HEK293 (cell line): ENCODE results near the gene MADD.
A peak's percentile ranks its signal among the peaks of the same experiment; 100 is the strongest.

Experiments
- AEBP2 ChIP-seq: fragments of 450-650 bp; formaldehyde crosslinking; IDR thresholded peaks from 2 replicates; pipeline ENCODE4 v1.5.1; 2016; ENCODE audit warnings: missing biosample characterization, missing genetic modification characterization, borderline replicate concordance
- EGR2 ChIP-seq: fragments of 450-650 bp; formaldehyde crosslinking; IDR thresholded peaks from 2 replicates; pipeline ENCODE4 v1.5.1; 2016; ENCODE audit warnings: low read depth, missing biosample characterization, missing genetic modification characterization
- GLIS1 ChIP-seq: fragments of 450-650 bp; formaldehyde crosslinking; IDR thresholded peaks from 2 replicates; pipeline ENCODE4 v1.5.1; 2016; ENCODE audit warnings: missing biosample characterization, missing genetic modification characterization
- OSR2 ChIP-seq: fragments of 450-650 bp; formaldehyde crosslinking; IDR thresholded peaks from 2 replicates; pipeline ENCODE4 v1.5.1; 2016; ENCODE audit warnings: missing biosample characterization, missing genetic modification characterization
- ZBTB17 ChIP-seq: fragments of 450-650 bp; formaldehyde crosslinking; IDR thresholded peaks from 2 replicates; pipeline ENCODE4 v1.5.1; 2016; ENCODE audit warnings: missing biosample characterization, missing genetic modification characterization
- ZFP37 ChIP-seq: fragments of 450-650 bp; formaldehyde crosslinking; IDR thresholded peaks from 2 replicates; pipeline ENCODE4 v1.5.1; 2016; ENCODE audit warnings: missing biosample characterization, missing genetic modification characterization
- ZNF133 ChIP-seq: fragments of 450-650 bp; formaldehyde crosslinking; IDR thresholded peaks from 2 replicates; pipeline ENCODE4 v1.5.1; 2016; ENCODE audit warnings: missing biosample characterization, missing genetic modification characterization
- ZNF302 ChIP-seq: fragments of 450-650 bp; formaldehyde crosslinking; IDR thresholded peaks from 2 replicates; pipeline ENCODE4 v1.5.1; 2016; ENCODE audit warnings: missing biosample characterization, missing genetic modification characterization, low read depth
- ZNF449 ChIP-seq: fragments of 450-650 bp; formaldehyde crosslinking; IDR thresholded peaks from 2 replicates; pipeline ENCODE4 v1.5.1; 2017; ENCODE audit warnings: missing biosample characterization, mild to moderate bottlenecking, missing genetic modification characterization, moderate library complexity
- ZNF521 ChIP-seq: fragments of 450-650 bp; formaldehyde crosslinking; IDR thresholded peaks from 2 replicates; pipeline ENCODE4 v1.5.1; 2017; ENCODE audit warnings: missing biosample characterization, mild to moderate bottlenecking, missing genetic modification characterization
- ZNF664 ChIP-seq: fragments of 450-650 bp; formaldehyde crosslinking; IDR thresholded peaks from 2 replicates; pipeline ENCODE4 v1.5.1; 2016; ENCODE audit warnings: missing biosample characterization, missing genetic modification characterization
- ZNF701 ChIP-seq: fragments of 450-650 bp; formaldehyde crosslinking; IDR thresholded peaks from 2 replicates; pipeline ENCODE4 v1.5.1; 2016; ENCODE audit warnings: missing biosample characterization, missing genetic modification characterization
- ZXDB ChIP-seq: fragments of 450-650 bp; formaldehyde crosslinking; IDR thresholded peaks from 2 replicates; pipeline ENCODE4 v1.5.1; 2016; ENCODE audit warnings: missing biosample characterization, missing genetic modification characterization
- TF ChIP-seq, protein P1 (sequence below): fragments of 450-650 bp; formaldehyde crosslinking; IDR thresholded peaks from 2 replicates; pipeline ENCODE4 v1.5.1; 2016; ENCODE audit warnings: missing biosample characterization, missing genetic modification characterization
- TF ChIP-seq, protein P2 (sequence below): fragments of 450-650 bp; formaldehyde crosslinking; conservative IDR thresholded peaks from 2 replicates; pipeline ENCODE4 v1.5.1; 2016; ENCODE audit warnings: low read depth, missing biosample characterization, missing genetic modification characterization
- TF ChIP-seq, protein P3 (sequence below): fragments of 450-650 bp; formaldehyde crosslinking; IDR thresholded peaks from 2 replicates; pipeline ENCODE4 v1.5.0; 2017; ENCODE audit warnings: missing biosample characterization, missing genetic modification characterization, borderline replicate concordance
- TF ChIP-seq, protein P4 (sequence below): fragments of 450-650 bp; formaldehyde crosslinking; IDR thresholded peaks from 2 replicates; pipeline ENCODE4 v1.5.1; 2016; ENCODE audit warnings: missing biosample characterization, missing genetic modification characterization
- TF ChIP-seq, protein P5 (sequence below): fragments of 450-650 bp; formaldehyde crosslinking; IDR thresholded peaks from 2 replicates; pipeline ENCODE4 v1.5.1; 2016; ENCODE audit warnings: missing biosample characterization, missing genetic modification characterization

The MADD gene

DNA sequence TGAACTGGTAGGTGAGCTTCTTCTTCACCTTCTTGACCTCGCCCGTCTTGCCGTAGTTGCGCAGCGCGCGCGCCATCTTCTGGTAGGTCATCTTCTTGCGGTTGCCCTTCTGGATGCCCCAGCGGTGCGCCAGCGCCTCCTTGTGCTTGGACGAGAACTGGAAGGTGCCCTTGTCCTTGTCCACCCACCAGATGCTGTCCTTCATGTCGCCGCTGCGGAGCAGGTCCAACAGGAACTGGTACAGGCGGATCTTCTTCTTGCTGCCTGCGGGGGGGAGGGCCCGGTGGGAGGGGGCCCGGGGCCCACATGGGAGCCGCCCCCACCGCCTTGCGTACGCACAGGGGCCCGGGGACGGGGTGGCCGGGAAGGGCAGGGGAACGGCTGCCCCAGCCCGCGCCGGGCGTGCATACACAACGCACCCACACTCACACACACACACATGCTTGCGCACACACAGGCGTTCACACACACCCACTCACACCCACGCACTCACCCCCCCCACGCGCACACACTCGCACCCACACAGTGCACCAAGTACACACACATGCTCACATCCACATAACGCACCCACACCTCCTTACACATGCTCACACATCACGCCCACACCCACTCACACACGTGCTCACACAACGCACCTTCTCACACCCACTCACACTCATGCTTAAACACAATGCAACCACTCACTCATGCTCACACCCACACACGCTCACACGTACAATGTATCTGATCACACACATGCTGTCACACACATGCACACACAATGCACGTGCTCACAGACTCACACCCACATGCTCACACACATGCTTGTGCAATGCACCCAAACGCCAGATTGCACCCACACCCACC lies 85.6 kb downstream of the MADD start (continued):
- TF ChIP-seq OSR2: no peak
- TF ChIP-seq ZNF449 (tag by site-specific recombination): no peak
- TF ChIP-seq ZXDB (tag by site-specific recombination): peak; percentile 19
- TF ChIP-seq, protein P1, sequence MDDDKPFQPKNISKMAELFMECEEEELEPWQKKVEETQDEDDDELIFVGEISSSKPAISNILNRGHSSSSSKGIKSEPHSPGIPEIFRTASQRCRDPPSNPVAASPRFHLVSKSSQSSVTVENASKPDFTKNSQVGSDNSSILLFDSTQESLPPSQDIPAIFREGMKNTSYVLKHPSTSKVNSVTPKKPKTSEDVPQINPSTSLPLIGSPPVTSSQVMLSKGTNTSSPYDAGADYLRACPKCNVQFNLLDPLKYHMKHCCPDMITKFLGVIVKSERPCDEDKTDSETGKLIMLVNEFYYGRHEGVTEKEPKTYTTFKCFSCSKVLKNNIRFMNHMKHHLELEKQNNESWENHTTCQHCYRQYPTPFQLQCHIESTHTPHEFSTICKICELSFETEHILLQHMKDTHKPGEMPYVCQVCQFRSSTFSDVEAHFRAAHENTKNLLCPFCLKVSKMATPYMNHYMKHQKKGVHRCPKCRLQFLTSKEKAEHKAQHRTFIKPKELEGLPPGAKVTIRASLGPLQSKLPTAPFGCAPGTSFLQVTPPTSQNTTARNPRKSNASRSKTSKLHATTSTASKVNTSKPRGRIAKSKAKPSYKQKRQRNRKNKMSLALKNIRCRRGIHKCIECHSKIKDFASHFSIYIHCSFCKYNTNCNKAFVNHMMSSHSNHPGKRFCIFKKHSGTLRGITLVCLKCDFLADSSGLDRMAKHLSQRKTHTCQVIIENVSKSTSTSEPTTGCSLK (tag by site-specific recombination): no peak
- TF ChIP-seq ZBTB17 (tag by site-specific recombination): 0 out of 2 replicates have a peak, but pooled peaks have one; percentile 21
- no peak for TF ChIP-seq ZNF664 (tag by site-specific recombination)
- TF ChIP-seq ZNF701 (tag by site-specific recombination): no peak
- TF ChIP-seq, protein P2, sequence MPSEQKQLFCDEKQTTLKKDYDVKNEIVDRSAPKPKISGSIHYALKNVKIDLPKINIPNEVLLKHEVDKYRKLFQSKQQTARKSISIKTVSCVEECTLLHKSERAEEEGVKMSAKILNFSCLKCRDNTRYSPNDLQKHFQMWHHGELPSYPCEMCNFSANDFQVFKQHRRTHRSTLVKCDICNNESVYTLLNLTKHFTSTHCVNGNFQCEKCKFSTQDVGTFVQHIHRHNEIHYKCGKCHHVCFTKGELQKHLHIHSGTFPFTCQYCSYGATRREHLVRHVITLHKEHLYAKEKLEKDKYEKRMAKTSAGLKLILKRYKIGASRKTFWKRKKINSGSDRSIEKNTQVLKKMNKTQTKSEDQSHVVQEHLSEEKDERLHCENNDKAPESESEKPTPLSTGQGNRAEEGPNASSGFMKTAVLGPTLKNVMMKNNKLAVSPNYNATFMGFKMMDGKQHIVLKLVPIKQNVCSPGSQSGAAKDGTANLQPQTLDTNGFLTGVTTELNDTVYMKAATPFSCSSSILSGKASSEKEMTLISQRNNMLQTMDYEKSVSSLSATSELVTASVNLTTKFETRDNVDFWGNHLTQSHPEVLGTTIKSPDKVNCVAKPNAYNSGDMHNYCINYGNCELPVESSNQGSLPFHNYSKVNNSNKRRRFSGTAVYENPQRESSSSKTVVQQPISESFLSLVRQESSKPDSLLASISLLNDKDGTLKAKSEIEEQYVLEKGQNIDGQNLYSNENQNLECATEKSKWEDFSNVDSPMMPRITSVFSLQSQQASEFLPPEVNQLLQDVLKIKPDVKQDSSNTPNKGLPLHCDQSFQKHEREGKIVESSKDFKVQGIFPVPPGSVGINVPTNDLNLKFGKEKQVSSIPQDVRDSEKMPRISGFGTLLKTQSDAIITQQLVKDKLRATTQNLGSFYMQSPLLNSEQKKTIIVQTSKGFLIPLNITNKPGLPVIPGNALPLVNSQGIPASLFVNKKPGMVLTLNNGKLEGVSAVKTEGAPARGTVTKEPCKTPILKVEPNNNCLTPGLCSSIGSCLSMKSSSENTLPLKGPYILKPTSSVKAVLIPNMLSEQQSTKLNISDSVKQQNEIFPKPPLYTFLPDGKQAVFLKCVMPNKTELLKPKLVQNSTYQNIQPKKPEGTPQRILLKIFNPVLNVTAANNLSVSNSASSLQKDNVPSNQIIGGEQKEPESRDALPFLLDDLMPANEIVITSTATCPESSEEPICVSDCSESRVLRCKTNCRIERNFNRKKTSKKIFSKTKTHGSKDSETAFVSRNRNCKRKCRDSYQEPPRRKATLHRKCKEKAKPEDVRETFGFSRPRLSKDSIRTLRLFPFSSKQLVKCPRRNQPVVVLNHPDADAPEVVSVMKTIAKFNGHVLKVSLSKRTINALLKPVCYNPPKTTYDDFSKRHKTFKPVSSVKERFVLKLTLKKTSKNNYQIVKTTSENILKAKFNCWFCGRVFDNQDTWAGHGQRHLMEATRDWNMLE (tag by site-specific recombination): no peak
- TF ChIP-seq ZFP37 (tag by site-specific recombination): peak; percentile 83; the same call in 1 of the 2 replicates
- no peak for TF ChIP-seq AEBP2 (tag by site-specific recombination)
- TF ChIP-seq, protein P3, sequence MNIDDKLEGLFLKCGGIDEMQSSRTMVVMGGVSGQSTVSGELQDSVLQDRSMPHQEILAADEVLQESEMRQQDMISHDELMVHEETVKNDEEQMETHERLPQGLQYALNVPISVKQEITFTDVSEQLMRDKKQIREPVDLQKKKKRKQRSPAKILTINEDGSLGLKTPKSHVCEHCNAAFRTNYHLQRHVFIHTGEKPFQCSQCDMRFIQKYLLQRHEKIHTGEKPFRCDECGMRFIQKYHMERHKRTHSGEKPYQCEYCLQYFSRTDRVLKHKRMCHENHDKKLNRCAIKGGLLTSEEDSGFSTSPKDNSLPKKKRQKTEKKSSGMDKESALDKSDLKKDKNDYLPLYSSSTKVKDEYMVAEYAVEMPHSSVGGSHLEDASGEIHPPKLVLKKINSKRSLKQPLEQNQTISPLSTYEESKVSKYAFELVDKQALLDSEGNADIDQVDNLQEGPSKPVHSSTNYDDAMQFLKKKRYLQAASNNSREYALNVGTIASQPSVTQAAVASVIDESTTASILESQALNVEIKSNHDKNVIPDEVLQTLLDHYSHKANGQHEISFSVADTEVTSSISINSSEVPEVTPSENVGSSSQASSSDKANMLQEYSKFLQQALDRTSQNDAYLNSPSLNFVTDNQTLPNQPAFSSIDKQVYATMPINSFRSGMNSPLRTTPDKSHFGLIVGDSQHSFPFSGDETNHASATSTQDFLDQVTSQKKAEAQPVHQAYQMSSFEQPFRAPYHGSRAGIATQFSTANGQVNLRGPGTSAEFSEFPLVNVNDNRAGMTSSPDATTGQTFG (tag by site-specific recombination): no peak
- TF ChIP-seq, protein P4, sequence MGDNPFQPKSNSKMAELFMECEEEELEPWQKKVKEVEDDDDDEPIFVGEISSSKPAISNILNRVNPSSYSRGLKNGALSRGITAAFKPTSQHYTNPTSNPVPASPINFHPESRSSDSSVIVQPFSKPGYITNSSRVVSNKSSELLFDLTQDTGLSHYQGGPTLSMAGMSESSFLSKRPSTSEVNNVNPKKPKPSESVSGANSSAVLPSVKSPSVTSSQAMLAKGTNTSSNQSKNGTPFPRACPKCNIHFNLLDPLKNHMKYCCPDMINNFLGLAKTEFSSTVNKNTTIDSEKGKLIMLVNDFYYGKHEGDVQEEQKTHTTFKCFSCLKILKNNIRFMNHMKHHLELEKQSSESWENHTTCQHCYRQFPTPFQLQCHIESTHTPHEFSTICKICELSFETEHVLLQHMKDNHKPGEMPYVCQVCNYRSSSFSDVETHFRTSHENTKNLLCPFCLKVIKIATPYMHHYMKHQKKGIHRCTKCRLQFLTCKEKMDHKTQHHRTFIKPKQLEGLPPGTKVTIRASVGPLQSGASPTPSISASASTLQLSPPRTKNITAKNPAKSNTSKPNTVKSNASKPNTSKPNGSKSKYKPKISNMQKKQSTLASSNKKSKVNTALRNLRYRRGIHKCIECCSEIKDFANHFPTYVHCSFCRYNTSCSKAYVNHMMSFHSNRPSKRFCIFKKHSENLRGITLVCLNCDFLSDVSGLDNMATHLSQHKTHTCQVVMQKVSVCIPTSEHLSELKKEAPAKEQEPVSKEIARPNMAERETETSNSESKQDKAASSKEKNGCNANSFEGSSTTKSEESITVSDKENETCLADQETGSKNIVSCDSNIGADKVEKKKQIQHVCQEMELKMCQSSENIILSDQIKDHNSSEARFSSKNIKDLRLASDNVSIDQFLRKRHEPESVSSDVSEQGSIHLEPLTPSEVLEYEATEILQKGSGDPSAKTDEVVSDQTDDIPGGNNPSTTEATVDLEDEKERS (tag by site-specific recombination): no peak
- TF ChIP-seq, protein P5, sequence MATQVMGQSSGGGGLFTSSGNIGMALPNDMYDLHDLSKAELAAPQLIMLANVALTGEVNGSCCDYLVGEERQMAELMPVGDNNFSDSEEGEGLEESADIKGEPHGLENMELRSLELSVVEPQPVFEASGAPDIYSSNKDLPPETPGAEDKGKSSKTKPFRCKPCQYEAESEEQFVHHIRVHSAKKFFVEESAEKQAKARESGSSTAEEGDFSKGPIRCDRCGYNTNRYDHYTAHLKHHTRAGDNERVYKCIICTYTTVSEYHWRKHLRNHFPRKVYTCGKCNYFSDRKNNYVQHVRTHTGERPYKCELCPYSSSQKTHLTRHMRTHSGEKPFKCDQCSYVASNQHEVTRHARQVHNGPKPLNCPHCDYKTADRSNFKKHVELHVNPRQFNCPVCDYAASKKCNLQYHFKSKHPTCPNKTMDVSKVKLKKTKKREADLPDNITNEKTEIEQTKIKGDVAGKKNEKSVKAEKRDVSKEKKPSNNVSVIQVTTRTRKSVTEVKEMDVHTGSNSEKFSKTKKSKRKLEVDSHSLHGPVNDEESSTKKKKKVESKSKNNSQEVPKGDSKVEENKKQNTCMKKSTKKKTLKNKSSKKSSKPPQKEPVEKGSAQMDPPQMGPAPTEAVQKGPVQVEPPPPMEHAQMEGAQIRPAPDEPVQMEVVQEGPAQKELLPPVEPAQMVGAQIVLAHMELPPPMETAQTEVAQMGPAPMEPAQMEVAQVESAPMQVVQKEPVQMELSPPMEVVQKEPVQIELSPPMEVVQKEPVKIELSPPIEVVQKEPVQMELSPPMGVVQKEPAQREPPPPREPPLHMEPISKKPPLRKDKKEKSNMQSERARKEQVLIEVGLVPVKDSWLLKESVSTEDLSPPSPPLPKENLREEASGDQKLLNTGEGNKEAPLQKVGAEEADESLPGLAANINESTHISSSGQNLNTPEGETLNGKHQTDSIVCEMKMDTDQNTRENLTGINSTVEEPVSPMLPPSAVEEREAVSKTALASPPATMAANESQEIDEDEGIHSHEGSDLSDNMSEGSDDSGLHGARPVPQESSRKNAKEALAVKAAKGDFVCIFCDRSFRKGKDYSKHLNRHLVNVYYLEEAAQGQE (tag by site-specific recombination): no peak
- no peak for TF ChIP-seq ZNF521 (tag by site-specific recombination)
- peak; percentile 43 for TF ChIP-seq GLIS1 (tag by site-specific recombination)
- no peak; the same call in 1 of the 2 replicates for TF ChIP-seq EGR2 (tag by site-specific recombination)
- TF ChIP-seq ZNF133 (tag by site-specific recombination): no peak
- TF ChIP-seq ZNF302 (tag by site-specific recombination): no peak
